ENCODE results near the gene PIK3CA.

GRCh38 chr3:179147514-179147872 is 664 bp upstream of the PIK3CA start:
- TF ChIP-seq POLR2A (IDR thresholded peaks at IDR 0.05) (no peak), CTCF (IDR thresholded peaks at IDR 0.05) (no peak)

All from uterus (tissue), 2 donors.